Measurements from ENCODE around the gene HDHD3.

GRCh38 chr9:113380869-113381378 is 4.1 kb upstream of the HDHD3 start:
- TF ChIP-seq, protein P1, sequence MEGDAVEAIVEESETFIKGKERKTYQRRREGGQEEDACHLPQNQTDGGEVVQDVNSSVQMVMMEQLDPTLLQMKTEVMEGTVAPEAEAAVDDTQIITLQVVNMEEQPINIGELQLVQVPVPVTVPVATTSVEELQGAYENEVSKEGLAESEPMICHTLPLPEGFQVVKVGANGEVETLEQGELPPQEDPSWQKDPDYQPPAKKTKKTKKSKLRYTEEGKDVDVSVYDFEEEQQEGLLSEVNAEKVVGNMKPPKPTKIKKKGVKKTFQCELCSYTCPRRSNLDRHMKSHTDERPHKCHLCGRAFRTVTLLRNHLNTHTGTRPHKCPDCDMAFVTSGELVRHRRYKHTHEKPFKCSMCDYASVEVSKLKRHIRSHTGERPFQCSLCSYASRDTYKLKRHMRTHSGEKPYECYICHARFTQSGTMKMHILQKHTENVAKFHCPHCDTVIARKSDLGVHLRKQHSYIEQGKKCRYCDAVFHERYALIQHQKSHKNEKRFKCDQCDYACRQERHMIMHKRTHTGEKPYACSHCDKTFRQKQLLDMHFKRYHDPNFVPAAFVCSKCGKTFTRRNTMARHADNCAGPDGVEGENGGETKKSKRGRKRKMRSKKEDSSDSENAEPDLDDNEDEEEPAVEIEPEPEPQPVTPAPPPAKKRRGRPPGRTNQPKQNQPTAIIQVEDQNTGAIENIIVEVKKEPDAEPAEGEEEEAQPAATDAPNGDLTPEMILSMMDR (IDR thresholded peaks at IDR 0.05), result no peak
- no peak for TF ChIP-seq POLR2A (IDR thresholded peaks at IDR 0.05)
